Muscle of arm (tissue), 12 donors: ENCODE results near the gene ZSCAN12. TPM values are rescaled to one million over a fixed set of nuclear protein-coding genes. Genes with fewer than 3 reads are reported as not detected.

ENCODE experiments used
- DNase-seq: peaks from one replicate; pipeline ENCODE4 v3.0.0-alpha.2; 2013
- polyA plus RNA-seq, 12 donors: library from polyadenylated mRNA; unstranded; fragments of 120-200 nt; gene quantifications; one replicate each; pipeline ENCODE4 v1.2.1, GENCODE V29; 2013; ENCODE audit not compliant: insufficient read length in 12 of 12

Gene ZSCAN12
- polyA plus RNA-seq, 12 donors = 4.4 to 8.3 (median 6.4) TPM; not detected in 1

DNA sequence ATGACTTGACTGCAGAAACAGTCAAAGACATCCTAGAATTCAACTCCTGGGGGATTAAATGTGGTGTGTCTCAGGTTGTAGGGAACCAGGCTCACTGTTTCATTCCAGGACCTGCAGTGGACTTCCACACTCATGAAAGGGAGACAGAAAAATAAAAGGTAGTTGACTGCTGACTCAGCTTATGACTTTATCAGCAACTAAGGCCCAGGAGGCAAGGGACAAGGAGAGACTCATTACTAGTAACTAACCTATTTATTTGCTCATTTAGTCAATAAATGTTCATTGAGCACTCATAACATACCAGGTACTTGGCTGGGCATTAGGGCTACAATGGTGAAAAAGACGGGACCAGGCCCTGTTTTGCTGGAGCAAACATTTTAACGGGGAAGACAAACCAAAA, 66.5 kb downstream of the ZSCAN12 start:
- DNase-seq = no peak

DNA sequence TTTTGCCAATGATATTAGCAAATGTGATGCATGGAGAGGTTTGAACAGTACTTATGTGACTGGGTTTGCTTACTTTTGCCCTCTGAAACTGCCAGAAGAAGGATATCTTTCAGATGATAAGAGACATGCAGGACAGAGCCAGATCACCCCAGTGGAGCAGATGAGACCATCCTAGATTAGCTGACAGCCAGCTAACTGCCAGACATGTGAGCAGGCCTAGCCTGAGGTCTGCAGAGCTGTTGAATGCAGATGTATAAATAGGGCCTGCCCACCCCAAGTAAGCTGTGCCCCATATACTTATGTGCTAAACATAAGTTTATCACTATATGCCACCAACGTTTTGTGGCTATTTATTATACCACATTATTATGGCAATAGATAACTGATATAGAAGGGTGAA, 69.5 kb downstream of the ZSCAN12 start:
- DNase-seq = no peak

Other genes with a start within 250 kb of the ZSCAN12 start
- 10 to 100 TPM in 11 of 12 donors, not detected in 1; 16.0 to 29.8 (median 22.6) TPM for gene ZSCAN9, start 174.5 kb downstream of the ZSCAN12 start, polyA plus RNA-seq
- gene ZKSCAN4, start 147.5 kb downstream of the ZSCAN12 start, polyA plus RNA-seq = 1 to 10 TPM in 10 of 12 donors, not detected in 2; 5.2 to 7.5 (median 6.4) TPM
- gene NKAPL, start 140.4 kb downstream of the ZSCAN12 start, polyA plus RNA-seq = 1 to 10 TPM in 9 of 12 donors, under 1 TPM in 1, not detected in 2; 0.87 to 1.6 (median 1.5) TPM
- 10 to 100 TPM in 10 of 12 donors, 1 to 10 TPM in 1, not detected in 1; 7.5 to 27.5 (median 22.3) TPM for gene ZSCAN26, start 132.6 kb downstream of the ZSCAN12 start, polyA plus RNA-seq
- gene PGBD1, start 118.2 kb downstream of the ZSCAN12 start, polyA plus RNA-seq = 1 to 10 TPM in 10 of 12 donors, not detected in 2; 5.1 to 8.8 (median 6.9) TPM
- gene ZSCAN31, start 63.6 kb downstream of the ZSCAN12 start, polyA plus RNA-seq = 10 to 100 TPM in 4 of 12 donors, 1 to 10 TPM in 7, not detected in 1; 6.1 to 13.4 (median 9.3) TPM
- 1 to 10 TPM in 11 of 12 donors, not detected in 1; 5.2 to 8.8 (median 7.5) TPM for gene ZKSCAN3, start 49.8 kb downstream of the ZSCAN12 start, polyA plus RNA-seq
- gene ZSCAN23, start 43.7 kb upstream of the ZSCAN12 start, polyA plus RNA-seq = 10 to 100 TPM in 1 of 12 donors, 1 to 10 TPM in 10, not detected in 1; 4.6 to 13.4 (median 7.2) TPM
- under 1 TPM in 1 of 12 donors, not detected in 11; 0.32 TPM for gene GPX6, start 116.0 kb upstream of the ZSCAN12 start, polyA plus RNA-seq
- gene GPX5, start 126.1 kb upstream of the ZSCAN12 start, polyA plus RNA-seq = not detected